Immature natural killer cell (primary cell): Measurements from ENCODE around the gene CCDC197. TPM values are rescaled to one million over a fixed set of nuclear protein-coding genes. Genes with fewer than 3 reads are reported as not detected.

Experiments used
- DNase-seq, 3 donors: peaks; one replicate each; pipeline ENCODE4 v3.0.0; 2022; ENCODE audit warnings: mixed read lengths in 1 of 3
- H3K27ac Mint-ChIP-seq, 6 donors: one replicate each; pipeline ENCODE4 v1.8.0; 2020; ENCODE audit warnings: mixed read lengths in 6 of 6, mild to moderate bottlenecking in 5 of 6, inconsistent platforms in 4 of 6, moderate library complexity in 3 of 6
- H3K27me3 Mint-ChIP-seq, 3 donors: one replicate each; pipeline ENCODE4 v1.8.0; 2020 to 2021; ENCODE audit warnings: low read depth in 3 of 3, mild to moderate bottlenecking in 3 of 3, mixed read lengths in 3 of 3, moderate library complexity in 3 of 3, inconsistent platforms in 1 of 3
- H3K36me3 Mint-ChIP-seq, 3 donors: one replicate each; pipeline ENCODE4 v1.8.0; 2020; ENCODE audit warnings: mixed read lengths in 3 of 3, inconsistent platforms in 2 of 3, mild to moderate bottlenecking in 2 of 3
- H3K4me1 Mint-ChIP-seq, 2 donors: one replicate each; pipeline ENCODE4 v1.8.0; 2020; ENCODE audit warnings: inconsistent platforms in 2 of 2, mild to moderate bottlenecking in 2 of 2, mixed read lengths in 2 of 2, moderate library complexity in 1 of 2
- H3K4me3 Mint-ChIP-seq, 5 donors: one replicate each; pipeline ENCODE4 v1.8.0; 2020; ENCODE audit warnings: mild to moderate bottlenecking in 5 of 5, mixed read lengths in 5 of 5, inconsistent platforms in 3 of 5, moderate library complexity in 3 of 5
- H3K9me3 Mint-ChIP-seq, 6 donors: one replicate each; pipeline ENCODE4 v1.8.0; 2020; ENCODE audit warnings: mild to moderate bottlenecking in 6 of 6, mixed read lengths in 6 of 6, inconsistent platforms in 4 of 6, moderate library complexity in 3 of 6
- polyA plus RNA-seq, 3 donors: library from polyadenylated mRNA; unstranded; fragments of 300-500 nt; fragmentation: Illumina TruSeq; gene quantifications; one replicate each; pipeline ENCODE4 v1.2.3, GENCODE V29; 2021

The CCDC197 gene
- polyA plus RNA-seq, 3 donors from 2014 or later: not detected

GRCh38 chr14:94054401-94054800 lies 57.3 kb downstream of the CCDC197 start:
- H3K27ac Mint-ChIP-seq: peak overlapping the region in 3 of 6 donors; percentile 41 to 80 (median 58)
- DNase-seq: no peak
- H3K4me1 Mint-ChIP-seq: peaks cover 48 to 56% of the 10 kb centered on the region in 2 donors
- H3K9me3 Mint-ChIP-seq: no peaks in the 10 kb centered on the region
- peaks cover 28 to 59% (median 58%) of the 10 kb centered on the region in 3 donors for H3K36me3 Mint-ChIP-seq
- H3K4me3 Mint-ChIP-seq: no peak overlapping the region
- peaks cover 2 to 8% (median 7%) of the 10 kb centered on the region in 3 donors for H3K27me3 Mint-ChIP-seq

GRCh38 chr14:94054936-94055335 lies 57.8 kb downstream of the CCDC197 start:
- Mint-ChIP-seq H3K27me3 (peaks cover 2 to 8% (median 7%) of the 10 kb centered on the region in 3 donors), H3K9me3 (no peaks in the 10 kb centered on the region), H3K4me3 (no peak overlapping the region), H3K4me1 (peaks cover 48 to 57% of the 10 kb centered on the region in 2 donors), H3K27ac (peak overlapping the region; percentile 26 to 90 (median 69)), H3K36me3 (peaks cover 26 to 60% (median 56%) of the 10 kb centered on the region in 3 donors)
- DNase-seq: no peak

- Mint-ChIP-seq H3K27me3 (peaks cover 2 to 10% (median 10%) of the 10 kb centered on the region in 3 donors), H3K9me3 (no peaks in the 10 kb centered on the region), H3K27ac (peak overlapping the region; percentile 78 to 93 (median 86)), H3K36me3 (peaks cover 28 to 58% (median 56%) of the 10 kb centered on the region in 3 donors), H3K4me1 (peaks cover 50 to 62% of the 10 kb centered on the region in 2 donors), H3K4me3 (peak overlapping the region; percentile 58 to 79 (median 73))
- DNase-seq: peak; percentile 62 to 69 (median 65)
Measured at GRCh38 chr14:94056579-94057308, 59.6 kb downstream of the CCDC197 start.

GRCh38 chr14:94058128-94058673 lies 61.1 kb downstream of the CCDC197 start:
- DNase-seq: no peak
- H3K27me3 Mint-ChIP-seq: peaks cover 0 to 9% (median 5%) of the 10 kb centered on the region in 3 donors
- no peaks in the 10 kb centered on the region for H3K9me3 Mint-ChIP-seq
- H3K36me3 Mint-ChIP-seq: peaks cover 28 to 54% (median 50%) of the 10 kb centered on the region in 3 donors
- peak overlapping the region; percentile 12 to 69 (median 54) for H3K4me3 Mint-ChIP-seq
- H3K27ac Mint-ChIP-seq: peak overlapping the region; percentile 68 to 93 (median 83)
- H3K4me1 Mint-ChIP-seq: peaks cover 54 to 74% of the 10 kb centered on the region in 2 donors

Other genes starting within 250 kb of the CCDC197 start
- gene PRIMA1, start 208.8 kb upstream of the CCDC197 start, polyA plus RNA-seq: not detected
- gene FAM181A, start 70.0 kb upstream of the CCDC197 start, polyA plus RNA-seq: not detected
- gene ASB2, start 20.7 kb upstream of the CCDC197 start, polyA plus RNA-seq: 1 to 10 TPM; 1.4 to 4.2 (median 2.7) TPM
- gene OTUB2, start 29.0 kb downstream of the CCDC197 start, polyA plus RNA-seq: under 1 TPM in 2 of 3 donors, not detected in 1; 0.22 to 0.33 TPM
- gene DDX24, start 83.9 kb downstream of the CCDC197 start, polyA plus RNA-seq: 100 to 1,000 TPM in 2 of 3 donors, 10 to 100 TPM in 1; 60.8 to 208 (median 114) TPM
- gene IFI27L1, start 84.0 kb downstream of the CCDC197 start, polyA plus RNA-seq: 10 to 100 TPM; 10.0 to 19.3 (median 10.3) TPM
- 1 to 10 TPM in 1 of 3 donors, not detected in 2; 2.8 TPM for gene IFI27, start 113.4 kb downstream of the CCDC197 start, polyA plus RNA-seq
- 100 to 1,000 TPM in 2 of 3 donors, 10 to 100 TPM in 1; 82.0 to 188 (median 103) TPM for gene IFI27L2, start 132.3 kb downstream of the CCDC197 start, polyA plus RNA-seq
- not detected for gene PPP4R4, start 177.0 kb downstream of the CCDC197 start, polyA plus RNA-seq